Left cardiac atrium (tissue), 4 donors: ENCODE measurements around the gene MTHFD2L. TPM values are rescaled to one million over a fixed set of nuclear protein-coding genes. Genes with fewer than 3 reads are reported as not detected.
A peak's percentile ranks its signal among the peaks of the same experiment; 100 is the strongest.
"Not testable (repeated sequence)": the region's sequence is repeated elsewhere in the genome, so short reads cannot be mapped to it uniquely, and the experiment has no call there.

Experiments
- ATAC-seq, 2 donors: fragments of 200-7000 bp; cut with Tn5 transposase; one replicate each; pipeline ENCODE4 v1.9.1; 2020; ENCODE audit warnings: mild to moderate bottlenecking in 2 of 2, moderate library complexity in 2 of 2
- DNase-seq: peaks from one replicate; pipeline ENCODE4 v3.0.0-alpha.2; 2020
- intact Hi-C, 2 donors: fragments of 100-400 bp; cut with DNase I; formaldehyde crosslinking; loops; one replicate each; pipeline versions ENCODE4 v1.14.1 to v1.15.1; 2022 to 2023
- total RNA-seq, 2 donors: library from RNA; stranded (reverse); fragmentation: NEBNext Ultra II Directional; extraction: Animal tissue kit (Norgen Biotek cat#: 25700); gene quantifications; one replicate each; pipeline ENCODE4 v1.2.1, GENCODE V29; 2021
- donor health status: DM: no; HTN: yes; CAD: no.
- donor health status: DM: no; HTN: yes; CAD: no; lungs with severe emphysema.
- donor health status: DM: yes; HTN: yes; CAD: no.
- donor health status: Dilated cardiomyopathy.

Gene MTHFD2L
- total RNA-seq, 2 donors from 2014 or later, result 9.2 to 11.7 TPM

DNA sequence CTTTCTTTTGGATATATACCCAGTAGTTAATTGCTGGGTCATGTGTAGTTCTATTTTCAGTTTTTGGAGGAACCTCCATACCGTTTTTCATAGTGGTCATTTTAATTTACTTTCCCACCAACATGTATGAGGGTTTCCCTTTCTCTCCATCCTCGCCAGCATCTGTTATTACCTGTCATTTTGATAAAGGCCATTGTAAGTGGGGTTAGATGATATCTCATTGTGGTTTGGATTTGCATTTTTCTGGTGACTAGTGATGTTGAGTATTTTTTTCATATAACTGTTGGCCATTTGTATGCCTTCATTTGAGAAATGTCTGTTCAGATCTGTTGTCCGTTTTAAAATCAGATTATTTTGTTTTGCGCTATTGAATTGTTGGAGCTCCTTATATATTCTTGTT, 30.2 kb upstream of the MTHFD2L start:
- ATAC-seq (no peak), DNase-seq (no peak)
- intact Hi-C loops, result no loop called here

- intact Hi-C loops, result loop anchor here (5.0 to 10.0 kb wide), 3 partner anchors 96 to 404 kb away; partner anchors contain the start of gene CXCL3 (in 1 of the 2)
- not testable (repeated sequence) for ATAC-seq, DNase-seq
These were observed 27.1 kb upstream of the MTHFD2L start for GRCh38 chr4:74130843-74131242.

DNA sequence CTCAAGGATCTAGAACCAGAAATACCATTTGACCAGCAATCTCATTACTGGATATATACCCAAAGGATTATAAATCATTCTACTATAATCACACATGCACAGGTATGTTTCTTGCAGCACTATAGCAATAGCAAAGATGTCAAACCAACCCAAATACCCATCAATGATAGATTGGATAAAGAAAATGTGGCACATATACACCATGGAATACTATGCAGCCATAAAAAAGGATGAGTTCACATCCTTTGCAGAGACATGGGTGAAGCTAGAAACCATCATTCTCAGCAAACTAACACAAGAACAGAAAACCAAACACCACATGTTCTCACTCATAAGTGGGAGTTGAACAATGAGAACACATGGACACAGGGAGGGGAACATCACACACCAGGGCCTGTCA, 25.7 kb upstream of the MTHFD2L start:
- not testable (repeated sequence) for DNase-seq, ATAC-seq
- intact Hi-C loops, result loop anchor here (5.0 to 10.0 kb wide), 3 partner anchors 97 to 405 kb away; partner anchors contain the start of gene CXCL3 (in 1 of the 2)

GRCh38 chr4:74132944-74133343, 25.0 kb upstream of the MTHFD2L start:
- ATAC-seq (no peak), DNase-seq (no peak)
- intact Hi-C loops, result loop anchor here (5.0 to 10.0 kb wide), 3 partner anchors 98 to 406 kb away; partner anchors contain the start of gene CXCL3 (in 1 of the 2)

DNA sequence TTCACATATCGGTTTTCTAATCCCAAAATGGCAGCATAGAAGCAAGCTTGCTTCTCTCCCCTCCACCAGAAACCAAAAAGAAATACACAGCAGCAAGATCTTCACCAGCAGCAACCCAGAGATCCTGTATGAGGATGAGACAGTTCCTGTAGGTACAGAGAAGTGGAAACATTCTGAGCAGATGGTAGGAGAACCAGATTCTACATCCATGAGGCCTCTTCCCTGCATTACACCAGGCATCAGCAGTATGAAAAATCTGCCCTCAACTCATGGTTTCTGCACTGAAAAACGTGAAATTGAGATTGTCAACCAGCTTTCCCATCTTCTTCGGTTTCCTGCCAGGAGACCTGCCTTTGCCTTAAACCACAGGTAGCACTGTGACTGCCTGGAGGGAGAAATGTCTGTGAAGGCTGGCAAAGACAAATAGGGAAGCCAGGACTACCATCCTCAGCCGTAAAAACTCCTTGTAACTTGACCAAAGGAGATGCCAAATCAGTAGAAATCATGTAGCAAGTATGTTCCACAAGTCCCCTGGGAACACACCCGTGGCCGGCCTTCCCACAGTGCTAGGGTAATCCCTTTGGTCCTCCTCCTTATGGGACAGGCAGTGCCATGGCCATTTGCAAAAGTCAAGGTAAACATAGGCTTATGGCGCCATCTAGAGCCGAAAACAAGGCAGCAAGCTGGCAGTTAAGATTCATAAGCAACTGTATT, 24.0 kb upstream of the MTHFD2L start:
- DNase-seq (peak; percentile 76), ATAC-seq (peak; percentile 89)
- intact Hi-C loops, result loop anchor here (2.0 to 10.0 kb wide), 4 partner anchors 99 to 471 kb away; partner anchors contain the start of gene CXCL3 (in 1 of the 2)

GRCh38 chr4:74134500-74134852, 23.4 kb upstream of the MTHFD2L start:
- intact Hi-C loops, result loop anchor here (2.0 to 10.0 kb wide), 4 partner anchors 100 to 472 kb away; partner anchors contain the start of gene CXCL3 (in 1 of the 2)
- no peak for DNase-seq
- ATAC-seq, result no peak

DNA sequence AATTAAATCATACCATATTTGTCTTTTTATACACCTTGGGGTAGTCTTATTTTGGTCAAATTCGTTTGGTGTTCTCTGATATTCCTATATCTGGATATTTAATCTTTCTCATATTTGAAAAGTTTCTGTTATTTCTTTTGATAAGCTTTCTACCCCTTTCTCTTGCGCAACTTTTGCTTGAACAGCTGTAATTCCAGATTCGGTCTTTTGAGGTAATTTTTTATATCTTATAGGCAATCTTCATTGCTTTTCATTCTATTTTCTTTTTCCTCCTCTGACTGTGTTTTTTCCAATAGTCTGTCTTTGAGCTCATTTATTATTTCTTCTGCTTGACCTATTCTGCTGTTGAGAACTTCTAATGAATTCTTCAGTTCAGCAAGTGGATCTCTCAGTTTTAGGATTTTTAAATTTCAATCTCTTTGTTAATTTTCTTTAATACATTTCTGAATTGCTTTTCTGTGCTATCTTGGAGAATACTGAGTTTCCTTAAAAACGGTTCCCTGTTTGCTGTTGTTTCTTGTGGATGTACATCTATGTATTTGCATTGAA, 11.3 kb upstream of the MTHFD2L start:
- DNase-seq (no peak), ATAC-seq (no peak)
- intact Hi-C loops, result no loop called here

DNA sequence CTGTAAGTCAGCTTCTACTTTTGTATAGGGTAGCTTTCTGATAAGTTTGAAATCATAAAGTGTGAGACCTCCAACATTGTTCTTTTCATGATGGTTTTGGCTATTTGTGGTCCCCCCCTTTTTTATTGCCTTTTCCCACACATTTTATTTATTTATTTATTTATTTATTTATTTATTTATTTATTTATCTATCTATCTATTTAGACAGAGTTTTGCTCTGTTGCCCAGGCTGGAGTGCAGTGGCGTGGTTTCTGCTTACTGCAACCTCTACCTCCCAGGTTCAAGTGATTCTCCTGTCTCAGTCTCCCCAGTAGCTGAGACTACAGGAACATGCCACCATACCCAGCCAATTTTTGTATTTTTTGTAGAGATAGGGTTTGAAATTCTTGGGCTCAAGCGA, 9.7 kb upstream of the MTHFD2L start:
- intact Hi-C loops, result no loop called here
- ATAC-seq, result no peak
- DNase-seq, result no peak

- intact Hi-C loops, result no loop called here
- ATAC-seq (no peak), DNase-seq (no peak)
These were observed 5.1 kb upstream of the MTHFD2L start for GRCh38 chr4:74152836-74153235.

- DNase-seq (no peak), ATAC-seq (no peak)
- intact Hi-C loops, result no loop called here
These were observed 1.4 kb upstream of the MTHFD2L start for GRCh38 chr4:74156521-74156920.

GRCh38 chr4:74157154-74157553, 764 bp upstream of the MTHFD2L start:
- DNase-seq (no peak), ATAC-seq (peak in 1 of 2 donors; percentile 1)
- intact Hi-C loops, result no loop called here

DNA sequence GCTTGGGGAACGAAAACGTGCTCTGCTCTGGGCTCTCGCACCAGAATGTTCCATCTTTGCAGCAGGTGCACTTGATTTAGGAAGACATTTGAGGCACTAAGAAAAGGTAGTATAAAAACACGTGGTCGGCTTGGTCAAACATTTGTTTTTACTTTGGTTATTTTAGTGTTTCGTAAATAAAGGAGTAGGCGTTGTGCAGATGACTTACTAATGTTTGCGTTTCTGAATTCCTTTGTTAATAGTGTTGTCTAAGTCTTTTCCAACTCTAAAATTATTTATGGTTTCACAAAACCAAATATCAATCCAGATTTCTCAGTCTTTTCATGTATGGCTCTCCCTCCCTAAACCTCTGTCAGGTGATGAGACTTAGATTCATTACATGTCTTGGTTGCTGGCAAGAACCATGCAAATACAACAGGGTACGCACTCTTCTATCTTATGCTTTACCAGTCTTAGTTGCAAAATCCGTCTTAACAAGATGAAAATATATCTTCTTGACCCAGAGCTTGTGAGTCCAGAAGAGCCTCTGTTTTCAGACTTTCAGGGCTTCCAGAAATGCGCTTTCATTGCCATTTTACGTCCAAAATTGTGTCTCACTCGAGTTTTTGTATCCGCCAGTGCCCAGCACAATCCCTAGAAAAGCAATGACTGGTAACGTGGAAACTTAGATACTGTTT, 686 bp downstream of the MTHFD2L start:
- ATAC-seq (no peak), DNase-seq (no peak)
- intact Hi-C loops, result no loop called here

DNA sequence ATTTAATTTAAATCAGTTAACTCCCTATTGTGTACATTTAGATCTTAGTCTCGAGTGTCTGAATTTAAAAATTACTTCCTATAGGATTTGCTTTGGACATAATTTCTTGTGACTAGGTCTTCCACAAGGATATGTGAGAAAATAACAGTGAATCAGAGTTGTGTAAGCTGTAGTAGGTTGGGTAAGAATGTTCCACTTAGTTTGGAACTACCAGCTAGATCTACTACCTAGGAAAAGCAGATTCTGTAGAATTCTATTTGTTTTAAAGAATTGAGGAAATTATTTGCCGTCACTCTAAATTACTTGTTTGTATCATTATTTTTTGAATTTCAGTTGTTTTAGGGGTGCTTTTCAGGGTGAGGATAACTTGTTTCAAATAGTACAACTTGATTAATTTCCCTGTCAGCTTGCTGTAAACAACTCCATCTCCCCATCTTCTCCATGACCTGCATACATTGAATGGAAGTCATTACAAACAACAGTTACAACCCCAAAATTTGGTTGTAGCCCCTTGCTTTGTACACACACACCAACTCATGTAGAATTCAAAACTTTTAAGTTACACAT, 1.3 kb downstream of the MTHFD2L start:
- ATAC-seq (no peak), DNase-seq (no peak)
- intact Hi-C loops, result no loop called here

GRCh38 chr4:74161666-74162450, 3.9 kb downstream of the MTHFD2L start:
- intact Hi-C loops, result no loop called here
- ATAC-seq (no peak), DNase-seq (no peak)

- ATAC-seq (no peak), DNase-seq (no peak)
- intact Hi-C loops, result no loop called here
These were observed 8.2 kb downstream of the MTHFD2L start for GRCh38 chr4:74166135-74166534.

DNA sequence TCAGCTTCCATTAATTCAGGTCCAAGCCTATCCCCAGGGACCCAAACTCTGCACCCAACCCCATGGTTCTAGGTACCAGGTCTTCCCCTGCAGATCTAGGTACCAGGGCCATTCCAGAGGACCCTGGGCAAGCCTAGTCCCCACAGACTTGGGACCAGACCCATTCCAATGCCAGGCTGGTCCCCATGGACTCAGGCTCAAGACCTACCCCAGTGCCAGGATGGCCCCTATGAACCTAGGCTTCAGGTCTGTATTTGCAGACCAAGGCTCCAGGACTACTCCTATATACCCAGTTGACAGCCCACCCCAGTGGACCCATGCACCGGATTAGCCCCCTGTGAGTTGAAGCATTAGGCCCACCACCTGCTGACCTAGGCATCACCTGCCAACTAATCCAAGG, 8.9 kb downstream of the MTHFD2L start:
- intact Hi-C loops, result no loop called here
- DNase-seq (no peak), ATAC-seq (peak; percentile 27 to 33)

DNA sequence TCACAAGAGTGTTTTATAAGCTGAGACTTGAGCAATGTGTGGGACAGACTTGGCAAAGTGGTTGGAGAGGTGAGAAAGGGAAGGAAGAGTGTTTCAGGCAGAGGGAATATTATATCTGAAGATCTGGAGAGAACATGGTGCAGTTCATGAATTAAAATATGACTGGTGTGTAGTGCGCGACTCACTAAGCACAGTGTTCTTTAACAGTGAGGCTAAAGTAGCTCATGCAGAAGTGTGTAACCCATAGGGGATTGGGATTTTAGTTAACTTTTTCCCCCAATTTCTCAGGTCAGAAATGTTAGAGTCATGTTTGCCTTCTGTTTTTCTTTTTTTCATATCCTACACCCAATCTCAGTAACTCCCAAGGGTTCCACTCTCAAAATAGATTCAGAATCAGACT, 9.7 kb downstream of the MTHFD2L start:
- ATAC-seq (no peak), DNase-seq (no peak)
- intact Hi-C loops, result no loop called here

- DNase-seq (no peak), ATAC-seq (no peak)
- intact Hi-C loops, result no loop called here
These were observed 10.9 kb downstream of the MTHFD2L start for GRCh38 chr4:74168841-74169240.

- DNase-seq (no peak), ATAC-seq (no peak)
- intact Hi-C loops, result no loop called here
These were observed 15.4 kb downstream of the MTHFD2L start for GRCh38 chr4:74173321-74173720.
